ENCODE results near the gene BLM.

The BLM gene

DNA sequence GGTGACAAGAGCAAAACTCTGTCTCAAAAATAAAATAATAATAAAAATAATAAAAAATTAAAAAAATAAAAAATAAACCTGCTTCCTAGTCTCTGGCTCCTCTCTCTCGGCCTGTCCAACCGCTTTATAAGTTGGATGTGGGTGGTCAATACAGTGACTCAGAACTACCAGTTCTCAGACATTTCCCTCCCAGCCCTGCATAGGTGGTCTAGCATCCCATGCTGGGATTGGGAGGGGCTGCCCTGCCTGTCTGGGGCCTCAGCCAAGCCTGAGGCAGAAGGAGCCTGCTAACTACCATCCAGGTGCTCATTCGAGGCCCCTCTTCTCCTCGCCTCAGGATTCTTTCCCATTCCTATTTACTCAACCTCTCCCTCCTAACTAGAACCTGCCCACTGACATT is 33.3 kb upstream of the BLM start:
- TF ChIP-seq POLR2AphosphoS5 (IDR thresholded peaks at IDR 0.05; ENCODE audit: low read depth, low read length) (no peak), TAF1 (IDR thresholded peaks at IDR 0.05; ENCODE audit: borderline replicate concordance, insufficient read depth, low read length) (no peak), FOXP2 (optimal IDR thresholded peaks at IDR 0.05; ENCODE audit: borderline replicate concordance, extremely low read depth, extremely low read length, insufficient read depth) (no peak), SIN3A (IDR thresholded peaks at IDR 0.05; ENCODE audit: borderline replicate concordance, insufficient read depth, low read length) (no peak)
- TF ChIP-seq, protein P1, sequence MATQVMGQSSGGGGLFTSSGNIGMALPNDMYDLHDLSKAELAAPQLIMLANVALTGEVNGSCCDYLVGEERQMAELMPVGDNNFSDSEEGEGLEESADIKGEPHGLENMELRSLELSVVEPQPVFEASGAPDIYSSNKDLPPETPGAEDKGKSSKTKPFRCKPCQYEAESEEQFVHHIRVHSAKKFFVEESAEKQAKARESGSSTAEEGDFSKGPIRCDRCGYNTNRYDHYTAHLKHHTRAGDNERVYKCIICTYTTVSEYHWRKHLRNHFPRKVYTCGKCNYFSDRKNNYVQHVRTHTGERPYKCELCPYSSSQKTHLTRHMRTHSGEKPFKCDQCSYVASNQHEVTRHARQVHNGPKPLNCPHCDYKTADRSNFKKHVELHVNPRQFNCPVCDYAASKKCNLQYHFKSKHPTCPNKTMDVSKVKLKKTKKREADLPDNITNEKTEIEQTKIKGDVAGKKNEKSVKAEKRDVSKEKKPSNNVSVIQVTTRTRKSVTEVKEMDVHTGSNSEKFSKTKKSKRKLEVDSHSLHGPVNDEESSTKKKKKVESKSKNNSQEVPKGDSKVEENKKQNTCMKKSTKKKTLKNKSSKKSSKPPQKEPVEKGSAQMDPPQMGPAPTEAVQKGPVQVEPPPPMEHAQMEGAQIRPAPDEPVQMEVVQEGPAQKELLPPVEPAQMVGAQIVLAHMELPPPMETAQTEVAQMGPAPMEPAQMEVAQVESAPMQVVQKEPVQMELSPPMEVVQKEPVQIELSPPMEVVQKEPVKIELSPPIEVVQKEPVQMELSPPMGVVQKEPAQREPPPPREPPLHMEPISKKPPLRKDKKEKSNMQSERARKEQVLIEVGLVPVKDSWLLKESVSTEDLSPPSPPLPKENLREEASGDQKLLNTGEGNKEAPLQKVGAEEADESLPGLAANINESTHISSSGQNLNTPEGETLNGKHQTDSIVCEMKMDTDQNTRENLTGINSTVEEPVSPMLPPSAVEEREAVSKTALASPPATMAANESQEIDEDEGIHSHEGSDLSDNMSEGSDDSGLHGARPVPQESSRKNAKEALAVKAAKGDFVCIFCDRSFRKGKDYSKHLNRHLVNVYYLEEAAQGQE (IDR thresholded peaks at IDR 0.05; ENCODE audit: insufficient read depth in 1 of 2, low read depth in 2 of 2, low read length in 2 of 2): no peak

DNA sequence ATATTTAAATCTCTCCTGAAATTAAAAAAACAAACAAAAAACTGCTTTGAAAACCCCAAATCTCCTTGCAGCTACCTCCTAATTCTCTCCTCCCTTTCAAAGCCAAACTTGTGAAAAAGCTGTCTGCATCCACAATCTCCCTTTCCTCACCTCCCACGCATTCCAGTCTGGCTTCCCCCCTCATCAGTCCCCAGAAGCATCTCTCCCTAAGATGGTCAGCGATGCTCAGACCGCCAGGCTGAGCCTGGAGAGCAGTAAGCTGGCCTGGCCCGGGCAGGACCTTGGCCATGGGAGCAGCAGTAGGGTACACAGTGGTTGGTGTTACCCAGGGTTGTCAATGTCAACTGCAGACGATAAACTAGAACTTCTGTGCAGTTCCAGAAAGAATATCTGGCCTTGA is 32.9 kb upstream of the BLM start:
- TF ChIP-seq POLR2AphosphoS5 (IDR thresholded peaks at IDR 0.05; ENCODE audit: low read depth, low read length) (no peak), SIN3A (IDR thresholded peaks at IDR 0.05; ENCODE audit: borderline replicate concordance, insufficient read depth, low read length) (no peak)
- TF ChIP-seq, protein P1 (IDR thresholded peaks at IDR 0.05; ENCODE audit: insufficient read depth in 1 of 2, low read depth in 2 of 2, low read length in 2 of 2): no peak

DNA sequence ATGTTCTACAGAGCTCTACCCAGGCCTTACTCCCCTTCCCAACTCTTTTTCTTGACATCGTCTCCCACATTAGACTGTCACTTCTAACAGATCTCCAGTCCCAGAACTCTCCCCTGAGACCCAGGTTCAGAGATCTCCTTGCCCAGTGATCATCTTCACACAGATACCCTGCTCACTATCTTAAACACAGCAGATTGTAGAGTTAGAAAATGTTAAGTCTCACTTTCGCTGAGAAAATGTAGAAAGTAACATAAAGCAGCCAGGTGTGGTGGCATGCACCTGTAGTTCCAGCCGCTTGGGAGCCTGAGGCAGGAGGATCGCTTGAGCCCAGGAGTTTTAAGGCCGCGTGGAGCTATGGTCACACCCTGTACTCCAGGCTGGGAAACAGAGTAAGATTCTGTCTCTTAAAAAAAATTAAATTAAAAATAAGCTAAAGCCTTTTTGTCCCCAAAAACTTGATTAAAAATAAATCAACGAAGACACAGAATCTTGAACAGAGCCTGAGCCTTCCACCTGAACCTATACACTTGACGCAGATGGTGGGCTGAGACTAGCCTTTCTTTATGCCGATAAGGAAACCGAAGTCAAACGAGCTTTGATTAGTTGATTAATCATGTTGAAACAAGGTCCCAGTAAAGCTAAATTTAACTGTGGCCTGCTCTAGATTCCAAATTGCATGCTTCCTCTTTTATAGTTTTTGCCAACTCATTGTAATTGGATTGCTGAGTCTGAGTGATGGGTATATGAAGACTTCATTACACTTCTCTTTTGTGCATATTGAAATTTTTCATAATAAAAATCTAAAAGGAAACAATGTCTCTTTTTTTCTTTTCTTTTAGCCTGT is 31.3 kb upstream of the BLM start:
- TF ChIP-seq TAF1 (IDR thresholded peaks at IDR 0.05; ENCODE audit: borderline replicate concordance, insufficient read depth, low read length): no peak
- TF ChIP-seq, protein P1 (IDR thresholded peaks at IDR 0.05; ENCODE audit: insufficient read depth in 1 of 2, low read depth in 2 of 2, low read length in 2 of 2): no peak
- TF ChIP-seq POLR2AphosphoS5 (IDR thresholded peaks at IDR 0.05; ENCODE audit: low read depth, low read length): no peak
- no peak for TF ChIP-seq SIN3A (IDR thresholded peaks at IDR 0.05; ENCODE audit: borderline replicate concordance, insufficient read depth, low read length)
- no peak for TF ChIP-seq FOXP2 (optimal IDR thresholded peaks at IDR 0.05; ENCODE audit: borderline replicate concordance, extremely low read depth, extremely low read length, insufficient read depth)

DNA sequence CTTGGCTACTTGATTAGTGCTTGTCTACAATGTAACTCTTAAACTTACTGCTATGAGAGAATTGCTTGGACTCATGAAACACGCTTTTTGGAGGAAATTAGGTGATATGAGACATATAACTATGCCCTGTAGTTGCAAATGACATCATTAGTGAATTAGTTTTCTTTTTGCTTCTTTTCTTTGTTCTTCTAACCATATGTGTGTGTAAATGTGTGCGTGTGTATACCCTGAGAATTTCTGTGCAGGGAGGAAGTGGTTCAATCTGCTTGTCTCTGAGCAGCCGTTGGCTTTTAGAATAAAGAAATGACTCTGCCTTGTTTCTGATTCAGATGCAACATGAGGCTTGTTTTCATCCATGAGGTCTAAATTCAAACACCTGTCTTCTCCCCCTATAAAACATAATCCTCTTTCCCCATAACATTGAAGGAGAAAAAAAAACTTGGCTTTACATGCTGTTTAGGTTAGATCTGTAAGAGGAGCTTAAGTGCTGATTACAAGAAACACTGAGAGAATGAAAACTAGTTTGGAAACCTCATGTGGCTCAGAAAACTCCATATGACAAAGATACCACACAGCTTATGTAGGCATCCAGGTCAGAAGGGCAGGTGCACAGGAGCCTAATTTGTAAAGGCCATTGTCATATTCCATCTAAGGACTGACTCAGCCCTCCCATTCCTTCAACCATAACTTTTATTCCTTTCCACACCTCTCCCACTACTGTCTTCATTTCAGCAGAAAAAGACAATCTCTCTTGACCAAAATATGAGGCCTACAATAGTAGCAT is 30.5 kb upstream of the BLM start:
- TF ChIP-seq SIN3A (IDR thresholded peaks at IDR 0.05; ENCODE audit: borderline replicate concordance, insufficient read depth, low read length): no peak
- no peak for TF ChIP-seq FOXP2 (optimal IDR thresholded peaks at IDR 0.05; ENCODE audit: borderline replicate concordance, extremely low read depth, extremely low read length, insufficient read depth)
- TF ChIP-seq, protein P1 (IDR thresholded peaks at IDR 0.05; ENCODE audit: insufficient read depth in 1 of 2, low read depth in 2 of 2, low read length in 2 of 2): no peak
- TF ChIP-seq POLR2AphosphoS5 (IDR thresholded peaks at IDR 0.05; ENCODE audit: low read depth, low read length): no peak
- no peak for TF ChIP-seq TAF1 (IDR thresholded peaks at IDR 0.05; ENCODE audit: borderline replicate concordance, insufficient read depth, low read length)
